HepG2 (cell line): ENCODE data around the gene EIF2AK2. TPM values are rescaled to one million over a fixed set of nuclear protein-coding genes. Genes with fewer than 3 reads are reported as not detected.

ENCODE experiments used
- ATAC-seq: fragments of 200-7000 bp; cut with Tn5 transposase; 3 replicates; pipeline ENCODE4 v1.9.1; 2020; ENCODE audit warnings: mild to moderate bottlenecking, moderate library complexity
- BruUV-seq: library from RNA; stranded (reverse); fragments of 400-500 nt; replicated peaks from 2 replicates; lab custom pipeline; 2021; lab: Mats Ljungman, UMichigan
- CTCF ChIA-PET: fragments of 300-600 bp; formaldehyde crosslinking; extraction: SDS; loops from one replicate; lab custom pipeline; 2021; ENCODE audit warnings: low total read pairs, inconsistent platforms, low intra/inter-chr PET ratio; lab: Yijun Ruan, JAX
- POLR2A ChIA-PET: fragments of 350-600 bp; sonication (Branson Sonifier 250); formaldehyde crosslinking; loops from one replicate; lab custom pipeline; 2020; ENCODE audit warnings: antibody characterized with exemption, inconsistent platforms; lab: Yijun Ruan, JAX
- DNase-seq: peaks from one replicate; pipeline ENCODE4 v3.0.0-alpha.2; 2015; ENCODE audit warnings: low spot score
- FAIRE-seq: peaks from 3 replicates; lab custom pipeline; 2011; peaks lifted over from hg19 to GRCh38; lab: Jason Lieb, UNC
- H2AFZ ChIP-seq: one replicate; pipeline ENCODE4 v1.6.1; 2011; ENCODE audit warnings: low read length, inconsistent platforms
- H3K27ac ChIP-seq: fragments of 300-600 bp; 3 replicates; pipeline ENCODE4 v1.8.0; 2011; ENCODE audit warnings: mixed run types, mild to moderate bottlenecking, mixed read lengths, low read length, inconsistent platforms; ENCODE audit not compliant: insufficient read depth; ENCODE audit errors: extremely low read length
- H3K27me3 ChIP-seq, 2 experiments: fragments of 200-600 bp in 1 of 2; 2 replicates in 1 of 2; 3 replicates in 1 of 2; pipeline versions ENCODE4 v1.6.0 to v1.8.0; 2011; ENCODE audit warnings: low read length in 2 of 2, mild to moderate bottlenecking in 2 of 2, moderate library complexity in 2 of 2, inconsistent platforms in 1 of 2; ENCODE audit not compliant: insufficient read depth in 2 of 2, control insufficient read depth in 1 of 2
- H3K36me3 ChIP-seq, 2 experiments: fragments of 200-600 bp in 1 of 2; replicated peaks in 1 of 2; 2 replicates in 1 of 2; 3 replicates in 1 of 2; pipeline versions ENCODE4 v1.5.1 to v1.8.0; 2011; ENCODE audit warnings: low read length in 2 of 2, inconsistent platforms in 1 of 2; ENCODE audit not compliant: insufficient read depth in 2 of 2, control insufficient read depth in 1 of 2
- H3K4me1 ChIP-seq: 2 replicates; pipeline ENCODE4 v1.5.1; 2012; ENCODE audit warnings: low read length, inconsistent platforms; ENCODE audit not compliant: insufficient read depth
- H3K4me2 ChIP-seq: 2 replicates; pipeline ENCODE4 v1.6.0; 2011; ENCODE audit warnings: low read depth, low read length, inconsistent platforms
- H3K4me3 ChIP-seq, 3 experiments: fragments of 200-600 bp in 1 of 3; sonication (generic), shearing (Covaris generic) in 1 of 3; replicated peaks in 1 of 3; 2 replicates each; pipeline ENCODE4 v1.5.1; 2011 to 2016; ENCODE audit warnings: low read length in 3 of 3, inconsistent platforms in 2 of 3, low read depth in 2 of 3, mild to moderate bottlenecking in 2 of 3, control low read depth in 1 of 3, mixed read lengths in 1 of 3; ENCODE audit not compliant: insufficient read depth in 1 of 3
- H3K79me2 ChIP-seq: one replicate; pipeline ENCODE4 v1.6.1; 2011; ENCODE audit warnings: low read length, inconsistent platforms; ENCODE audit not compliant: insufficient read depth
- H3K9ac ChIP-seq: 2 replicates; pipeline ENCODE4 v1.6.0; 2011; ENCODE audit warnings: mild to moderate bottlenecking, low read depth, low read length, inconsistent platforms; ENCODE audit not compliant: insufficient read depth
- H3K9me3 ChIP-seq: 2 replicates; pipeline ENCODE4 v1.5.1; 2012; ENCODE audit warnings: mild to moderate bottlenecking, low read length
- H4K20me1 ChIP-seq: 2 replicates; pipeline ENCODE4 v1.6.0; 2011; ENCODE audit warnings: inconsistent platforms, mild to moderate bottlenecking, low read length, moderate library complexity; ENCODE audit not compliant: insufficient read depth
- CBX5 ChIP-seq: sonication (generic); formaldehyde crosslinking; IDR thresholded peaks from 2 replicates; pipeline ENCODE4 v1.4.0; 2020; ENCODE audit warnings: missing genetic modification reagents, borderline replicate concordance
- EED ChIP-seq: sonication (generic); formaldehyde crosslinking; IDR thresholded peaks from 2 replicates; pipeline ENCODE4 v1.5.0; 2020; ENCODE audit warnings: mild to moderate bottlenecking, missing genetic modification reagents
- KAT8 ChIP-seq: IDR thresholded peaks from 2 replicates; pipeline ENCODE4 v1.6.1; 2016; ENCODE audit warnings: missing genetic modification reagents, missing compliant biosample characterization
- POLR2A ChIP-seq, 2 experiments: IDR thresholded peaks; 2 replicates each; pipeline ENCODE4 v1.6.1; 2011; ENCODE audit warnings: low read depth in 2 of 2, low read length in 2 of 2, mild to moderate bottlenecking in 1 of 2, moderate library complexity in 1 of 2; ENCODE audit not compliant: insufficient read depth in 1 of 2
- RBFOX2 ChIP-seq: fragments of 200-400 bp; formaldehyde crosslinking; IDR thresholded peaks from 2 replicates; pipeline ENCODE4 v1.6.1; 2017; ENCODE audit warnings: low read depth, mild to moderate bottlenecking, low read length
- RCOR2 ChIP-seq: IDR thresholded peaks from 2 replicates; pipeline ENCODE4 v1.6.1; 2016; ENCODE audit warnings: missing biosample characterization, missing genetic modification reagents
- ZNF552 ChIP-seq: sonication (generic); formaldehyde crosslinking; IDR thresholded peaks from 2 replicates; pipeline ENCODE4 v1.9.0; 2022; ENCODE audit warnings: missing genetic modification reagents, mild to moderate bottlenecking, borderline replicate concordance
- WGBS: methylation state at CpG from one replicate; pipeline ENCODE4 v1.1.6; 2017; ENCODE audit warnings: low lambda C conversion rate; 5-methylcytosine and 5-hydroxymethylcytosine counted together
- in situ Hi-C: cut with HindIII; loops from 2 replicates; pipeline ENCODE4 v1.10.0; 2017; ENCODE audit warnings: low pct_unique_long_range_greater_than_20kb; ENCODE audit not compliant: extremely low pct_ligation_motif_present
- intact Hi-C: fragments of 100-400 bp; cut with micrococcal nuclease; formaldehyde crosslinking; loops from one replicate; pipeline ENCODE4 v1.10.0; 2022; ENCODE audit not compliant: unreplicated experiment
- polyA plus RNA-seq, 8 experiments: library from polyadenylated mRNA; depleted of rRNA in 3 of 8; stranded (reverse) in 7 of 8; unstranded in 1 of 8; fragments of >200 nt; fragmentation: Illumina TruSeq in 4 of 8; extraction: Trizol in 4 of 8; gene quantifications; 2 replicates each; pipeline versions ENCODE4 v1.2.1 to v1.2.3, GENCODE V29; 2011 to 2016; ENCODE audit warnings: low read depth in 4 of 8, missing spikeins in 1 of 8, mixed read lengths in 1 of 8; ENCODE audit not compliant: insufficient read depth in 1 of 8
- total RNA-seq, 5 experiments: library from RNA; depleted of rRNA; stranded (reverse); fragments of >200 nt; fragmentation: Illumina TruSeq; extraction: Trizol; gene quantifications; 2 replicates each; pipeline ENCODE4 v1.2.3, GENCODE V29; 2016; ENCODE audit warnings: low read depth in 1 of 5
- TF ChIP-seq, protein P1 (sequence below): sonication (generic); formaldehyde crosslinking; IDR thresholded peaks from 2 replicates; pipeline ENCODE4 v1.4.0; 2020; ENCODE audit warnings: low read depth, mild to moderate bottlenecking, missing genetic modification reagents

Gene EIF2AK2
- total and polyA plus RNA-seq, 2 of the 13 experiments (the other 11 are each of a cell fraction or from before 2014, with no cell fraction given), result 10.2 to 26.1 TPM

DNA sequence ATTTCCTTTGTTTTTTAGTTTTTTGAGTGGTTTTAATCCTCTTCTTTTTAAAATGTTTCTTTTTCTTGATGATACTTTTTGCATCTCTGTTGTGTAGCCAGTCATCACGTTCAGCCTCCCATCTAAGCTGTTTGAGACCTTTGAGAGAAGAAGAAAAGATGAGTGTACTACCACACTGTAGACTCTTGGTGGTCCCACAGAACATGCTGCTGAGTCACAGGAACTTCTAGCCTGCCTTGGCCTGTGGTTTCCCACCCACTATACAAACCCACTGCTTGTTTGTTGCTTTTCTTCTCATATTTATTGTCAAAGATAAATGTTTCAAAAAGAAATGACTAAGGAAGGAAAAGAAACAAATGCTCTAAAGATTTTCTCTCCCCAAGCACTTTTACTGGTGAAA lies 45.0 kb upstream of the EIF2AK2 start:
- TF ChIP-seq RCOR2 (CRISPR knock-in tag) (no peak), KAT8 (CRISPR knock-in tag) (no peak), EED (CRISPR knock-in tag) (no peak), RBFOX2 (0 out of 2 replicates have a peak, but pooled peaks have one; percentile 34), POLR2A (IDR thresholded peaks at IDR 0.05; ENCODE audit: insufficient read depth in 1 of 2, low read depth in 2 of 2, low read length in 2 of 2) (no peak), CBX5 (CRISPR knock-in tag) (no peak), ZNF552 (CRISPR knock-in tag) (no peak)
- TF ChIP-seq, protein P1, sequence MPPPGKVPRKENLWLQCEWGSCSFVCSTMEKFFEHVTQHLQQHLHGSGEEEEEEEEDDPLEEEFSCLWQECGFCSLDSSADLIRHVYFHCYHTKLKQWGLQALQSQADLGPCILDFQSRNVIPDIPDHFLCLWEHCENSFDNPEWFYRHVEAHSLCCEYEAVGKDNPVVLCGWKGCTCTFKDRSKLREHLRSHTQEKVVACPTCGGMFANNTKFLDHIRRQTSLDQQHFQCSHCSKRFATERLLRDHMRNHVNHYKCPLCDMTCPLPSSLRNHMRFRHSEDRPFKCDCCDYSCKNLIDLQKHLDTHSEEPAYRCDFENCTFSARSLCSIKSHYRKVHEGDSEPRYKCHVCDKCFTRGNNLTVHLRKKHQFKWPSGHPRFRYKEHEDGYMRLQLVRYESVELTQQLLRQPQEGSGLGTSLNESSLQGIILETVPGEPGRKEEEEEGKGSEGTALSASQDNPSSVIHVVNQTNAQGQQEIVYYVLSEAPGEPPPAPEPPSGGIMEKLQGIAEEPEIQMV, result no peak
- Histone ChIP-seq H3K79me2 (peaks cover 55% of the 10 kb centered on the region), H3K4me3 (no peak overlapping the region), H3K9ac (no peak overlapping the region), H3K27ac (no peak overlapping the region), H3K4me2 (no peak overlapping the region), H3K36me3 (peaks cover 9 to 59% of the 10 kb centered on the region in 2 experiments), H2AFZ (no peak overlapping the region), H4K20me1 (peaks cover 4% of the 10 kb centered on the region), H3K4me1 (peaks cover 24% of the 10 kb centered on the region), H3K27me3 (no peaks in the 10 kb centered on the region; a peak in 1 of 5 replicates), H3K9me3 (peaks cover 6% of the 10 kb centered on the region; the same call in 1 of the 2 replicates)
- POLR2A ChIA-PET, result interaction anchor here (0.9 kb wide), 1 partner anchor 12 kb away, joined by 3 read pairs; no protein-coding TSS in a partner anchor
- CTCF ChIA-PET, result no interaction called here
- FAIRE-seq, result no peak
- no peak for ATAC-seq
- BruUV-seq, result no TSS peak
- in situ Hi-C loops (no loop called here), intact Hi-C loops (no loop called here)
- DNase-seq, result no peak
- 94% methylated on average over 1 of the region's 1 CpG for WGBS
